Caco-2 (cell line): ENCODE data around the gene SLC4A11. TPM values are rescaled to one million over a fixed set of nuclear protein-coding genes. Genes with fewer than 3 reads are reported as not detected.

Experiments
- BruUV-seq: library from RNA; stranded (reverse); fragments of 400-500 nt; replicated peaks from 2 replicates; lab custom pipeline; 2021; lab: Mats Ljungman, UMichigan
- CTCF ChIA-PET: fragments of 300-600 bp; sonication (Branson Sonifier 250); formaldehyde crosslinking; loops from one replicate; lab custom pipeline; 2022; ENCODE audit warnings: antibody characterized with exemption; lab: Charles Lee
- POLR2A ChIA-PET: fragments of 300-600 bp; sonication (Branson Sonifier 250); formaldehyde crosslinking; loops from one replicate; lab custom pipeline; 2022; ENCODE audit warnings: antibody characterized with exemption; lab: Charles Lee
- DNase-seq, 2 experiments: peaks; one replicate each; pipeline versions ENCODE4 v3.0.0 to v3.0.0-alpha.2; 2020 to 2022
- H3K27me3 ChIP-seq: replicated peaks from 2 replicates; pipeline ENCODE4 v1.6.0; 2011; ENCODE audit warnings: low read length; ENCODE audit not compliant: control insufficient read depth, insufficient read depth
- H3K36me3 ChIP-seq: 2 replicates; pipeline ENCODE4 v1.5.1; 2011; ENCODE audit warnings: low read length; ENCODE audit not compliant: control insufficient read depth, insufficient read depth
- H3K4me1 ChIP-seq: fragments of 250-450 bp; sonication (Bioruptor Pico); 2 replicates; pipeline ENCODE4 v1.5.1; 2020; ENCODE audit warnings: mild to moderate bottlenecking
- H3K4me3 ChIP-seq: 2 replicates; pipeline ENCODE4 v1.5.1; 2011; ENCODE audit warnings: low read depth, mild to moderate bottlenecking, control low read depth, low read length
- H3K9me3 ChIP-seq: fragments of 250-450 bp; sonication (Bioruptor Pico); 2 replicates; pipeline ENCODE4 v1.5.1; 2020; ENCODE audit warnings: mild to moderate bottlenecking, moderate library complexity
- H3K27ac Mint-ChIP-seq: one replicate; pipeline ENCODE4 v1.8.0; 2022; ENCODE audit warnings: mixed read lengths; ENCODE audit not compliant: unreplicated experiment
- H3K27me3 Mint-ChIP-seq: one replicate; pipeline ENCODE4 v1.8.0; 2022; ENCODE audit warnings: mixed read lengths; ENCODE audit not compliant: insufficient read depth, unreplicated experiment
- H3K36me3 Mint-ChIP-seq: one replicate; pipeline ENCODE4 v1.8.0; 2022; ENCODE audit warnings: mild to moderate bottlenecking, mixed read lengths; ENCODE audit not compliant: insufficient read depth, unreplicated experiment
- H3K4me1 Mint-ChIP-seq: one replicate; pipeline ENCODE4 v1.8.0; 2022; ENCODE audit warnings: low read depth, mixed read lengths; ENCODE audit not compliant: unreplicated experiment
- H3K4me3 Mint-ChIP-seq: one replicate; pipeline ENCODE4 v1.8.0; 2022; ENCODE audit warnings: mild to moderate bottlenecking, moderate library complexity, mixed read lengths; ENCODE audit not compliant: unreplicated experiment
- H3K9me3 Mint-ChIP-seq: one replicate; pipeline ENCODE4 v1.8.0; 2022; ENCODE audit warnings: mixed read lengths; ENCODE audit not compliant: unreplicated experiment
- CTCF ChIP-seq, 2 experiments: fragments of 200-600 bp in 1 of 2; IDR thresholded peaks; 1 replicate in 1 of 2; 2 replicates in 1 of 2; pipeline versions ENCODE4 v1.5.1 to v1.8.0; 2011 to 2022; ENCODE audit warnings: antibody characterized with exemption in 1 of 2, control low read depth in 1 of 2, inconsistent platforms in 1 of 2, low read depth in 1 of 2, low read length in 1 of 2, mild to moderate bottlenecking in 1 of 2, moderate library complexity in 1 of 2; ENCODE audit not compliant: insufficient read depth in 1 of 2, severe bottlenecking in 1 of 2, unreplicated experiment in 1 of 2
- intact Hi-C: fragments of 100-400 bp; cut with micrococcal nuclease; formaldehyde crosslinking; loops from one replicate; pipeline ENCODE4 v1.10.0; 2022; ENCODE audit not compliant: unreplicated experiment
- total RNA-seq: library from RNA; stranded (reverse); gene quantifications from 2 replicates; pipeline ENCODE4 v1.2.3, GENCODE V29; 2022

The SLC4A11 gene
- total RNA-seq, 1 experiment from 2014 or later: 9.5 TPM

GRCh38 chr20:3213226-3213625 is 25.8 kb downstream of the SLC4A11 start:
- POLR2A ChIA-PET: no interaction called here
- Histone ChIP-seq H3K27me3 (no peaks in the 10 kb centered on the region), H3K4me1 (peaks cover 11% of the 10 kb centered on the region), H3K9me3 (no peaks in the 10 kb centered on the region), H3K36me3 (peaks cover 1% of the 10 kb centered on the region; the same call in 1 of the 2 replicates), H3K4me3 (no peak overlapping the region)
- no peak for DNase-seq
- intact Hi-C loops: no loop called here
- peaks cover 40% of the 10 kb centered on the region for H3K36me3 Mint-ChIP-seq
- H3K4me1 Mint-ChIP-seq: no peaks in the 10 kb centered on the region
- H3K27me3 Mint-ChIP-seq: no peaks in the 10 kb centered on the region
- no peak overlapping the region for H3K4me3 Mint-ChIP-seq
- no peak overlapping the region for H3K27ac Mint-ChIP-seq
- CTCF ChIA-PET: no interaction called here
- no peak for TF ChIP-seq CTCF (IDR thresholded peaks at IDR 0.05; ENCODE audit: insufficient read depth in 1 of 2, low read depth in 1 of 2, low read length in 1 of 2, severe bottlenecking in 1 of 2, unreplicated experiment in 1 of 2)
- H3K9me3 Mint-ChIP-seq: no peaks in the 10 kb centered on the region
- no TSS peak for BruUV-seq

- BruUV-seq: no TSS peak
- Histone ChIP-seq H3K4me3 (peak overlapping the region; percentile 92), H3K36me3 (no peaks in the 10 kb centered on the region; the same call in 1 of the 2 replicates), H3K4me1 (peaks cover 12% of the 10 kb centered on the region), H3K9me3 (no peaks in the 10 kb centered on the region), H3K27me3 (no peaks in the 10 kb centered on the region)
- TF ChIP-seq CTCF (IDR thresholded peaks at IDR 0.05; ENCODE audit: insufficient read depth in 1 of 2, low read depth in 1 of 2, low read length in 1 of 2, severe bottlenecking in 1 of 2, unreplicated experiment in 1 of 2): no peak
- Mint-ChIP-seq H3K27ac (peak overlapping the region; percentile 74), H3K4me3 (peak overlapping the region; percentile 81), H3K27me3 (no peaks in the 10 kb centered on the region), H3K4me1 (no peaks in the 10 kb centered on the region), H3K9me3 (no peaks in the 10 kb centered on the region), H3K36me3 (peaks cover 22% of the 10 kb centered on the region)
- ChIA-PET POLR2A (no interaction called here), CTCF (no interaction called here)
- intact Hi-C loops: no loop called here
- DNase-seq: no peak
Observed at GRCh38 chr20:3210346-3210745, 28.6 kb downstream of the SLC4A11 start.

- intact Hi-C loops: no loop called here
- Histone ChIP-seq H3K36me3 (no peaks in the 10 kb centered on the region; the same call in 1 of the 2 replicates), H3K9me3 (no peaks in the 10 kb centered on the region), H3K4me1 (peaks cover 12% of the 10 kb centered on the region), H3K27me3 (no peaks in the 10 kb centered on the region), H3K4me3 (peak overlapping the region; percentile 92)
- ChIA-PET POLR2A (interaction anchor here (1.5 kb wide), 1 partner anchor 13 kb away, joined by 7 read pairs; no protein-coding TSS in a partner anchor), CTCF (no interaction called here)
- H3K4me3 Mint-ChIP-seq: peak overlapping the region; percentile 81
- H3K27me3 Mint-ChIP-seq: no peaks in the 10 kb centered on the region
- H3K9me3 Mint-ChIP-seq: no peaks in the 10 kb centered on the region
- H3K27ac Mint-ChIP-seq: peak overlapping the region; percentile 74
- no TSS peak for BruUV-seq
- no peak for TF ChIP-seq CTCF (IDR thresholded peaks at IDR 0.05; ENCODE audit: insufficient read depth in 1 of 2, low read depth in 1 of 2, low read length in 1 of 2, severe bottlenecking in 1 of 2, unreplicated experiment in 1 of 2)
- no peak for DNase-seq
- H3K36me3 Mint-ChIP-seq: peaks cover 18% of the 10 kb centered on the region
- H3K4me1 Mint-ChIP-seq: no peaks in the 10 kb centered on the region
Observed at GRCh38 chr20:3209946-3210317, 29.1 kb downstream of the SLC4A11 start.
